GM12891 (cell line): ENCODE measurements around the gene WDR1.

Experiments used
- DNase-seq: peaks from one replicate; pipeline ENCODE4 v3.0.0; 2011; ENCODE audit warnings: low spot score; ENCODE audit not compliant: insufficient read length
- FAIRE-seq: peaks from 2 replicates; lab custom pipeline; 2011; peaks lifted over from hg19 to GRCh38; lab: Jason Lieb, UNC
- PAX5 ChIP-seq: IDR thresholded peaks from 2 replicates; pipeline ENCODE4 v1.6.1; 2011; ENCODE audit warnings: low read length, moderate library complexity, mild to moderate bottlenecking; ENCODE audit not compliant: insufficient read depth, severe bottlenecking
- POLR2A ChIP-seq: IDR thresholded peaks from 2 replicates; pipeline ENCODE4 v1.6.1; 2011; ENCODE audit warnings: low read depth, low read length, control low read depth
- POLR2AphosphoS5 ChIP-seq: IDR thresholded peaks from 2 replicates; pipeline ENCODE4 v1.6.1; 2011; ENCODE audit warnings: low read depth, low read length, control low read depth
- POU2F2 ChIP-seq: IDR thresholded peaks from 2 replicates; pipeline ENCODE4 v1.6.1; 2011; ENCODE audit warnings: low read depth, mild to moderate bottlenecking, control low read depth, low read length, moderate library complexity
- SPI1 ChIP-seq: IDR thresholded peaks from 2 replicates; pipeline ENCODE4 v1.6.1; 2011; ENCODE audit warnings: low read depth, low read length, control low read depth
- TAF1 ChIP-seq: IDR thresholded peaks from 2 replicates; pipeline ENCODE4 v1.6.1; 2011; ENCODE audit warnings: low read depth, low read length, control low read depth

WDR1 gene

GRCh38 chr4:10154241-10154640 lies 37.6 kb upstream of the WDR1 start:
- no peak for FAIRE-seq
- DNase-seq = no peak
- TF ChIP-seq PAX5 (no peak), POU2F2 (no peak), POLR2A (no peak), TAF1 (no peak), POLR2AphosphoS5 (no peak), SPI1 (no peak)

GRCh38 chr4:10153161-10153560 lies 36.6 kb upstream of the WDR1 start:
- no peak for TF ChIP-seq PAX5
- TF ChIP-seq POU2F2 = no peak
- no peak for TF ChIP-seq POLR2A
- TF ChIP-seq TAF1 = no peak
- TF ChIP-seq POLR2AphosphoS5 = no peak
- TF ChIP-seq SPI1 = no peak
- DNase-seq (no peak), FAIRE-seq (no peak)

GRCh38 chr4:10151182-10151581 lies 34.6 kb upstream of the WDR1 start:
- TF ChIP-seq POU2F2 = no peak
- no peak for TF ChIP-seq POLR2AphosphoS5
- no peak for TF ChIP-seq SPI1
- no peak for TF ChIP-seq POLR2A
- TF ChIP-seq TAF1 = no peak
- peak; percentile 38 for TF ChIP-seq PAX5
- DNase-seq (no peak), FAIRE-seq (peak; percentile 23)

- DNase-seq (no peak), FAIRE-seq (no peak)
- TF ChIP-seq POU2F2 (no peak), PAX5 (no peak), POLR2A (no peak), TAF1 (no peak), SPI1 (no peak), POLR2AphosphoS5 (no peak)
Observed at GRCh38 chr4:10144966-10145365, 28.4 kb upstream of the WDR1 start.

- DNase-seq (no peak), FAIRE-seq (no peak)
- TF ChIP-seq TAF1 (no peak), SPI1 (no peak), POU2F2 (no peak), POLR2A (no peak), PAX5 (no peak), POLR2AphosphoS5 (no peak)
Observed at GRCh38 chr4:10144479-10144878, 27.9 kb upstream of the WDR1 start.

GRCh38 chr4:10143171-10143570 lies 26.6 kb upstream of the WDR1 start:
- no peak for DNase-seq
- no peak for FAIRE-seq
- no peak for TF ChIP-seq POLR2AphosphoS5
- TF ChIP-seq POU2F2 = no peak
- no peak for TF ChIP-seq TAF1
- no peak for TF ChIP-seq POLR2A
- TF ChIP-seq SPI1 = no peak
- no peak for TF ChIP-seq PAX5

GRCh38 chr4:10140866-10141759 lies 24.5 kb upstream of the WDR1 start:
- TF ChIP-seq TAF1 = no peak
- TF ChIP-seq POLR2AphosphoS5 = no peak
- TF ChIP-seq POLR2A = no peak
- TF ChIP-seq PAX5 = no peak
- no peak for TF ChIP-seq SPI1
- TF ChIP-seq POU2F2 = no peak
- DNase-seq (no peak), FAIRE-seq (no peak)

GRCh38 chr4:10139518-10139917 lies 22.9 kb upstream of the WDR1 start:
- TF ChIP-seq POU2F2 = no peak
- no peak for TF ChIP-seq PAX5
- no peak for TF ChIP-seq POLR2AphosphoS5
- no peak for TF ChIP-seq SPI1
- TF ChIP-seq POLR2A = no peak
- no peak for TF ChIP-seq TAF1

GRCh38 chr4:10135260-10135659 lies 18.7 kb upstream of the WDR1 start:
- no peak for FAIRE-seq
- DNase-seq = no peak
- no peak for TF ChIP-seq TAF1
- no peak for TF ChIP-seq SPI1
- no peak for TF ChIP-seq POLR2A
- no peak for TF ChIP-seq PAX5
- TF ChIP-seq POU2F2 = no peak
- TF ChIP-seq POLR2AphosphoS5 = no peak

More at GRCh38 chr4:10139518-10139917, 22.9 kb upstream of the WDR1 start:
- no peak for DNase-seq
- no peak for FAIRE-seq
